GM21390 (cell line): ENCODE results near the gene IL4R.
A peak's percentile ranks its signal among the peaks of the same experiment; 100 is the strongest.
"Not testable (repeated sequence)": the region's sequence is repeated elsewhere in the genome, so short reads cannot be mapped to it uniquely, and the experiment has no call there.

Experiments
- ATAC-seq: cut with Tn5 transposase; IDR thresholded peaks from one replicate; pipeline ENCODE4 v1.9.1; 2021; ENCODE audit not compliant: unreplicated experiment

The IL4R gene

DNA sequence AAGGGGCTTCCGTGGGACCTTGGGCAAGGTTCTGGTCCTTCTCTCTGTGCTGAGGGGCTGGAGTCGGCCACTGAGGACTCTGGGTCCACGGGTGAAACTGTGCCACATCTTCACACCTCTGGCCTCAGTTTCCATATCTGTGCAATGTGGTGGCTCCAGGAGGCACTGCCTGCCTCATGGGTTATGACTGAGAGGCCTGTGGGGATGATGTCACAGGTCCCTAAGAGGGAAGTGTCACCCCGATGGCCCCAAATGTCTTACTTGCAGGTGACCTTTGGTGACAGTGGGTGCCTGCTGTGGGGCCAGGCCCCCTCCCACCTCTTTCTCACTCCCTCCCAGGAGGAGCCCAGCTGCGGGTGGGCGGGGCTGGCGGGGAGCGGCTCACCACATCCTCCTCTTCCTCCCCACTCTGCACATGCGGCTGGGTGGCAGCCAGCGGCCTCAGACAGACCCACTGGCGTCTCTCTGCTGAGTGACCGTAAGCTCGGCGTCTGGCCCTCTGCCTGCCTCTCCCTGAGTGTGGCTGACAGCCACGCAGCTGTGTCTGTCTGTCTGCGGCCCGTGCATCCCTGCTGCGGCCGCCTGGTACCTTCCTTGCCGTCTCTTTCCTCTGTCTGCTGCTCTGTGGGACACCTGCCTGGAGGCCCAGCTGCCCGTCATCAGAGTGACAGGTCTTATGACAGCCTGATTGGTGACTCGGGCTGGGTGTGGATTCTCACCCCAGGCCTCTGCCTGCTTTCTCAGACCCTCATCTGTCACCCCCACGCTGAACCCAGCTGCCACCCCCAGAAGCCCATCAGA lies 88.2 kb downstream of the IL4R start, which contains the start of gene IL21R:
IL21R (plus strand) TSS at position 407 of the 801 bp plus-strand sequence. CDS start 27,898 bp downstream, outside the sequence.
- ATAC-seq = peak; percentile 52

GRCh38 chr16:27402569-27402963 lies 88.8 kb downstream of the IL4R start:
- no peak for ATAC-seq

- ATAC-seq = no peak
Observed at GRCh38 chr16:27402964-27403600, 89.3 kb downstream of the IL4R start.

- ATAC-seq = no peak
Observed at GRCh38 chr16:27403601-27403992, 89.8 kb downstream of the IL4R start.

GRCh38 chr16:27404163-27404823 lies 90.5 kb downstream of the IL4R start:
- ATAC-seq = no peak

GRCh38 chr16:27405546-27406451 lies 92.0 kb downstream of the IL4R start:
- no peak for ATAC-seq

DNA sequence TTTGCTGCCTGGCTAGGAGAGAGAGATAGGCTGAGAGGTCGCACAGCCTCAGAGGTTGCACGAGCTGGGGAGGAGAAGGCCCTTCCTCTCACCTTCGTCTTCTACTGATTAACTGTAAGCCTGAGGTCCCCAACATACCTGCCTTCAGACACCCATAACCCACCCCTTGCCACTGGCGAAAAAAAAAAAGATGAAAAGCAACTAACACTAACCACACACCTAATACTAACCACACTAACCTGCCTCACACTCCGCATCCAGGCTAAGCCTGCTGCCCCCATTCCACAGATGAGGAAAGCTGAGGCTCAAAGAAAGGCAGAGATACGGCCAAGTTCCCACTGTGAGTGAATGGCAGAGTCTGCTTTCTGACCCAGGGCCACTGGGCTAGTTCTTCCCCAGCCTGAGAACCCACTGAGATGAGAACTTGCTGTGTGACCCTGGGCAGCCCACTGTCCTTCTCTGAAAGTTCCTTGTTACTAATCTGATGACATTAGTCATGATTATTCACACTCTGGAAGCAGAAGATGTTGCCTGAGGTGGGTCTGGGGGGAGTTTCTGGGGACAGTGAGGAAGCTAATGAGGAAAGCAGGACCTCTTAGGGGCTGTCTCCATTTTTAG lies 92.8 kb downstream of the IL4R start:
- ATAC-seq = no peak

- ATAC-seq = no peak
Observed at GRCh38 chr16:27407133-27407532, 93.4 kb downstream of the IL4R start.

- ATAC-seq = peak; percentile 27
Observed at GRCh38 chr16:27408012-27408601, 94.3 kb downstream of the IL4R start.

- ATAC-seq = no peak
Observed at GRCh38 chr16:27408602-27409031, 94.8 kb downstream of the IL4R start.

DNA sequence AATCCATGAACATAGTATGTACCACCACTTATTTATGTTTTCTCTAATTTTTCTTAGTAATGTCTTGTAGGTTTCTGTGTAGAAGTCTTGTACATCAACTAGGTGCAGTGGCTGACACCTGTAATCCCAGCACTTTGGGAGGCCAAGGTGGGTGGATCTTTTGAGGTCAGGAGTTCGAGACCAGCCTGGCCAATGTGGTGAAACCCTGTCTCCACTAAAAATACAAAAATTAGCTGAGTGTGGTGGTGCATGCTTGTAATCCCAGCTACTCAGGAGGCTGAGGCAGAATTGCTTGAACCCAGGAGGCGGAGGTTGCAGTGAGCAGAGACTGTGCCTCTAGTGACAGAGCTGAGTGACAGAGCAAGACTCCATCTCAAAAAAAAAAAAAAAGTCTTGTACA lies 96.2 kb downstream of the IL4R start:
- ATAC-seq = not testable (repeated sequence)

- ATAC-seq = no peak
Observed at GRCh38 chr16:27410761-27411160, 97.0 kb downstream of the IL4R start.

GRCh38 chr16:27413956-27414355 lies 100.2 kb downstream of the IL4R start:
- ATAC-seq = no peak
